Activated CD4-positive, alpha-beta T cell treated with anti-CD3 and anti-CD28 coated beads, Interleukin-2, Interleukin-4, amounts not matched to agents 100 ng/mL and 50 ng/mL, durations not matched to agents 16 hours and 8 hours (primary cell): ENCODE results near the gene GMDS.

Source experiments
- DNase-seq: peaks from one replicate; pipeline ENCODE4 v3.0.0-alpha.2; 2020; ENCODE audit warnings: low spot score

GMDS gene

DNA sequence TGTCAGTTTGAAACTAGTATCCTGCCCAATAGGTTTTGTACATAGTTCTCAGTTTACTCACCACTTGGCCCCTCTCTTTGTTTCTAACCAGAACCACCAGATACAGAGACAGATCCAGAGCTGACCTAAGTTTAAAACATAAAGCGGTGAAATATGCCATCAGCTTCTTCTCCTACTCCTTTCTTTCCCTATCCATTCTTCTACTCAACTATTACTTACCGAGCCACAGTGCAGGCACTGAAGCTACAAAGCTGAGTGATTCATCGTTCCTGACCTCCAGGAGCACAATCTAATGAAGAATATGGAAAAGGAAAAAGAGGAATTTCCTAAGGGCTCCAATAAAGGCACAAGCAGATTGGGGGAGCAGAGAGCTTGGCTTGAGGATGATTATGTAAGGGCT lies 349.7 kb downstream of the GMDS start:
- DNase-seq = no peak

DNA sequence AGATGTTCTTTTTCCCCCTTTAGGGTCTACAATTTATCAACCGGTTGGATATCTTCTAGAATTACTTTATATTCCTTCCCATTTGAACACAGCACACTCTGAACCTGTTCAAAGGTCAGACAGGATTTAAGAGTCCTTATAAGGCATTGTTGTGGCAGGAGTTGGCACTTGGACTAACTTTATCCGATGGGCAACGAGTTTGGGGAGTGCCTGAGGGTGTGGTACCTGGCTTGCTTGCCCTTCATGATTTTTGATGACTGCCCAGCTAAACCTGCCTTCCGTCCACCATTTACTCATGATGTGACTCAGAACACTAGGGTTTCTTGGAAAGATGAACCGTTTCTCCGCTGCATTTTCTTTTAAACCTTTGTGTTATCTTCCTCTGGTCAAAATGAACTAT lies 350.5 kb downstream of the GMDS start:
- no peak for DNase-seq

DNA sequence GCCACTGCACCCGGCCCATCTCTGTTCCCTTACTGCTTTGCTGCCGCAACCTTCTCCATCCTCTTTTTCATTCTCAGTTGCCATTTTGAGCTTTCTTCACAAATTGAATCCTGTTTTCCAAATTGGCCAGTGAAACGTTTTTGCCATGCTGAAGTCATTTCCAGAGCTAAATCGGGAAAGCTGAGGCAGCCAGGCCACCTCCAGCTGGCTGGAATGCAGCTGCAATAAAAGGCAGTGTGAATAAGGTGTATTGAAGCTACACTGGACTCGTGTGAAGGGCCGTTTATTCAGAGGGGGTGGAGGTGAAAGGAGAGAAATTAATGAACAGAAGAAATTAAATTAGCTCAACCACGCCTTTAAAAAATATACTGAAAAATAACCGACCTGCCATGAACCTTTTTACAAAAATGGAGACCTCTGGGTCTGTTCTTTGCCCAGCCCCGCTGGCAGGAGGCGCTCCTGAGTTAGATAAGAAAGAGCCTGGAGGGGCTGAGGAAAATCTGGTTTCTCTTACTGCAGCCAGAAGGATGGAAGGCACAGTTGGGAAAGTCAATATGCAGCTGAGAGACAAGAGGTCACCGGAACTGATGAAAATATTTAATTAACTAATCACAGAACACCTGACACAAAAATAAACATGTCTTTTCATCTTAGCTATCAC lies 351.8 kb downstream of the GMDS start:
- no peak for DNase-seq

DNA sequence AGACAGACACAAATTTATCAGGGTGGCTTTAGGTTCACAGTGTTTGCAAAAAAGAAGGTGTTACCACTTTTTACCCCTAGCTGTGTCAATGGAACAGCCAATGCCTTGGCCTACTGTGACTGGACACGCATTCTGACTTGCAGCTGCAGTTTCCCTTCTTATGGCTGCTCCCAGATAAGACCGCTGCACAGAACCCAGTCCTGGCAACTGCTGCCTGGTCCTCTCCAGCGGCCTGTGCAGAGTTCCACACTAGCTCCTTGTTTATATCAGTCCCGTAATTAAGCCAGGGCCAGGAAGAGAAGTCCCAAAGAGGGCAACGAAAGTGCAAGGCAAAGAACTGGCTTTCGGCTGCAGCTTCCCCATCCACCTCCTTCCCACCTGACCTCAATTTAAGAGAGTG lies 352.7 kb downstream of the GMDS start:
- DNase-seq = no peak

DNA sequence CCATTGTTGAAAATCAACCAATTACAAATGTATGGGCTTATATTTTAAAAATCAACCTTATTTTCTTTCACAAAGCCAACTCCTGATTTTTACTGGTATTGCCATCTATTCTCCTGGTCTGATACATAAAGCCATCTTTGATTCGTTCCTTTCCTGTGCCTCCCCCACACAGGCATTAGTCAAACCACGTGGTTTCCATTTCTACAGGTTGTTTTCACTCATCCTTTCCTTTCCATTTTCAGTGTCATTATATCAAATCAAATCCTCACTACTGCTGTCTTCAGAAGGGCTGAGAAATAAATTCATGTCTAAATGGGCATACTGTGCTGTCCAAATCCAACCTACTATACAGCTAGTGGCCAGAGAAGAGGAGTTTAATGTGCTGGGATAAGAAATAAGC lies 354.4 kb downstream of the GMDS start:
- DNase-seq = no peak

DNA sequence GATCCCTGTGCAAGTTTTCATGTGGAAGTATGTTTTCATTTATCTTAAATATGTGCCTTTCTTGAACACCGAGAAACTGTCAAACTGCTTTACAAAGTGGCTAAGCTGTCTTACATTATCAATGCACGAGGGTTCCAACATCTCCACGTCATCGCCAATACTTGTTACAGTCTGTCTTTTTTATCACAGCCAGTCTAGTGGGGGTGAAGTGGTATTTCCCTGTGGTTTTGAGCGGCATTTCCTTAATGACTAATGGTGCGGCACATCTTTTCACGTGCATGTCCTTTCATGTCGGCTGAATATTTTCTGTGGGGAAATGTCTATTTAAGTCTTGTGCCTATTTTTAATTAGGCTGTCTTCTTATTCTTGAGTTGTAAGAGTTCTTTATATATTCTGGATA lies 355.3 kb downstream of the GMDS start:
- no peak for DNase-seq

DNA sequence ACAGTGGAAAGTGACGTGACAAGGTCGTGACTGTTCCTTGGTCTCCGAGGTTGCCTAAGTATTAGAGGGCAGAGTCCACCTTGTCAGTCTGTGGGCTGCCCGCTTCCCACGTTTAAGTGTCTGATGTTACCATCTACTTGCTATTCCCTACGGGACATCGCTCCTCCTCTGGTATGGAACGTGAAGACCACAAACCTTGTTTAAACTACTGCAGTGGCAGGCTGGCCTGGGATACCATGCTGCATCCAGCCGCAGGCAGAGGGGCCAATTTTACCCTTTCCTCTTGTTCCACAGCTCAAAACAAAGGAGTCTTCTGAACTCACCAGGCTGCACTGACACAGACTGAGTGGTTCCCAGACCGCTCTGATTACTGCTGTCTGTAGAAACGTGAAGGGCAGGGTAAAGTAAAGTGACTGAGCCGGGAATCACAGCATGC lies 359.8 kb downstream of the GMDS start:
- DNase-seq = no peak

DNA sequence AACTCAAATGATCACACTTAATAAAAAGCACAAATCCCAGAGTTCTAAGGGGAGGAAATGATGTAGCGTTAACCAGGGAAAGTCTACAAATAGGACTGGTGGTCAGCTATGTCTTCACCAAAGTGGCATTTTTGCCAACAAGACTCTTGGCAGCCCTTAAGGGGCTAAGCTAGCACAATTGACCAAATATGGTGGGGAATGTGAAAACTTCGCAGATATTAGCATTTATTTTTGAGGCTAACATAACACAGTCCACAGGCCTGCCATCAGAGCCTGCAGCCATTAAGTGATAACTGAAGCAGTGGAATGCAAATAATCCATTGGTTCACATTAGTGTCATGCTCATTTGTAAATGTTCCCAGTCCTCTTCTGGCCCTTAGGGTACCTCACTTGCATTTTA lies 361.1 kb downstream of the GMDS start:
- no peak for DNase-seq

DNA sequence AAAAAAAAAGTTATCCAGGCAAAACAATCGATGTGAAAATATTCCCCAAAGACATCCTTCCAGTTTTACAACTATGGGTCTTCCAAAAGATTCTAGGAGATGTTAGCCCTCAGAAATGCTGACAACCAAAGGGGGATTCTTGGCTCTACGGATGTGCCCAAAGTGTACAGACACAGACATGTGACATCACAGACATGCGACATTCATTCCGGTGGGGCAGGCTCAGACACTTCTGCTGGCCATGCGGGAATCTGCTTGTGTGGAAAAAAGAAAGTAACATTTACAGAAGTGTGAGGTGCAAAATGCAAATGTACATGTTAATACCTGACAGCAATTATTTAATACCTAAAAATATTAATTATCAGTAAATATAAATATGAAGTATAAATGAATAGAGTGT lies 367.1 kb downstream of the GMDS start:
- DNase-seq = no peak

DNA sequence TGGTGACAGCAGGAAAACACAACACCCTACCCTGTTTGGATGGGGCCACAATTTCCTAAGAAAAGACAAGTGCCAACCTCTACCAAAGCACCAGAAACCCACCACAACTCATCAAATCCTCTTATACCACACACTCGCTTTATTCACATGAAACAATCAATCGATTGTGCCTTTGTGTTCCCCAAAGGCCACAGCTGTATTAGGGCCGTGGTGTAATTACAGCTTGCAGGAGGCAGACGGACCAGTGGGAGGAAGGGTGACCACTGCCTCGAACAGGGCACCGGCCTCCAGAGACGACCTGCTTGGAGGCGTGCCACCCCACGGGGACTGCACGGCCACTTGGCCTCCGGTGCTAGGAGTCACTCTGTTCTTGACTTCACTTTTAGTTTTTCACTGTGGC lies 371.6 kb downstream of the GMDS start:
- DNase-seq = no peak

DNA sequence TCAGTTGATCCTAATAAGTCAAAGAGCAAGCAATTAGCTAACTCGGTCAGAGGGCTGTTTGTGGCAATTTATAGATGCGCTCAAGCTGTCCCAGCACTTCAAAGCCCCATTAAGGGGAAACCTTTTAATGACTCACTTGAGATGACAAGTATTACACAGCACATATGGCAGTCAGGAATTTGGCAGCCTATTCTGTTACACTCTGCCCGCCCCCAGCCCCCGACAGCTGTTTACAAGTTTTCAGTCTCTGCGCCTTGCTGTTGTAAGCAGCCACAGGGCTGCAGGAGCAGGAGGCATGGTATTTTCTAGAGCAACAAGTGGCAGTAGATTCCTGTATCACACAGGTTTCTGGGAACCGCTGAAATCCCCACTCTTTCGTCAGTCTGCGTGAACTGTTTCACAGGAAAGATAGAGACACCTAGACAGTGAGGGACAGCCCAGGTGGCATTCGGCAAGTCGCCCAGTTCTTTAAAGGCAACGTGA lies 372.7 kb downstream of the GMDS start:
- no peak for DNase-seq

DNA sequence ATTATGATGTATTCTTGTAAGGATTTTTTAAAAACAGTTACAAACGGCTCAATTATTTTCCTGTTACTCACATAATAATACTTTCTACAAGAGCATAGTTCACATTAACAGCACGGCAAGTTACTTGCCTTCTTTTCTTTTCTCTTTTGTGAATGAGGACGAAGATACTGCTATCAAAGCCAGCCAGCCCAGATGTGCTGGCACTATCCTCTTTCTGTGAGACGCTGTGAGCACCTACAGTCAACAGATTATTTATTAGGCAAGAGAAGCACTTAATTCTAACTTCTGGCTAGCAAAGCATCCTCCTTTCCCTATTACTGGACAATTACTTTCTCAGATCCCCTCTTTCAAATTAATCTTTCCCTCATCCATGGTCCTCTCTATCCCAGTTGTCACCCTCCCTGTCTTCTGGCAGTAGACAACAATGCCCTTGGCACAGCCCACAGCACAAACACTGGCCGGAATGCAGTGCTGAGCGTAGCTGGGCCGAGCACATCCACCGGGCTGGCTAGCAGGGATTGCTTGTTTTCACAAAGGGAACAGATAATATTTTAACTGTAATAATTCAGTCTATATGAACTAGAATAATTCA lies 373.6 kb downstream of the GMDS start:
- no peak for DNase-seq

DNA sequence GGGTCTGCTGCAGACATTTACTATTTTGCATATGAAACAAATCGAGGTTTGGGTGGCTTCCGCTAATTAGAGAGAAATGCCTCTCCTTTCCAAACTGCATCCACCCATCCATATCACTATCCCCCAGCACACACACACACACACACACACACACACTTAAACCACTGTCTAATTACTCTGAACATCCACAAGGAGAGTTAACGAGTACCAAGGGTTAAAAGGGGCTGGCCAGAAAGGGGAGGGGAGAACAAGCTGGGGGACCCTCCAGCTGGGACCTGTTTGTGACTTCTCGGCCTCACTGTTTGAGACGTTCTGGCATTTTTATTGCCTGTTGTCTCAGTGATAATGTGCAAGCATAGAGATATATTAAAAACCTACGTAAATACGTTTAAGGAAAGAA lies 374.5 kb downstream of the GMDS start:
- no peak for DNase-seq

DNA sequence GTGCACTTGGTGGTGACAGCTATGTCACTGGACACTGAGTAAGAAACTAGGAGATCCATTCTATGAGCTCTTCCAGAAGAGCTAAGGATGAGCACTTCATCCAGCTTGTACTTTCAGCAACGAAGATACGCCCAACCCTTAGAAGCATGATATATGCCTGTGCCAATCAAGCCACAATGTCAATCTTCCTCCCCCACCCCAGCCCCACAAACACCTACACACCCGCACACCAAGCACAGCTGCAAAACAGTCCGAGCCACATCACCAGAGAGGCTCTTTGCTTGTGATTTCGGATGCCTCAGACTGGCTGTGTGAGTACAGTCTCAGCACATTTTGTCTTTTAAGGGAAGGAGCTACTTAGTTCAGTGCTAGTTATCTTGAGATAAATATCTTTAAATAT lies 375.2 kb downstream of the GMDS start:
- no peak for DNase-seq

DNA sequence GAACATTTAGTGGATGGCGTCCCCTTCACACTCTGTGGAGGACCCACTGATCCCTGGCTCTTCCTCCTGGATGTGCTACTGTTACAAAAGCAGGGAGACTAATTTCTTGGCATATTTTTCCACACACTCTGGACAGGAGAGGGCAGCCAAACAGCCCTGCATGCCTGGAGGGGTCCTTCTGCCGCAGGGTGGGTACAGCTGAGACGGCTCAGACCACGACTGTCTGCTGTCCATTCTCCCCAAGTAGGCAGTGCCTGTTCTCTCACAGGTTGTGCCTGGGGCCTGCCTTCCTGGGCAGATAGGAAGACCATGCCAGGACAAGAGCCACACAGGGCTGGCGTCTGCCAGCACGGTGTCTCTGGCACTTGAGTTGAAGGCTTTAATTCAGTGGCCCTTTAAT lies 375.6 kb downstream of the GMDS start:
- no peak for DNase-seq

DNA sequence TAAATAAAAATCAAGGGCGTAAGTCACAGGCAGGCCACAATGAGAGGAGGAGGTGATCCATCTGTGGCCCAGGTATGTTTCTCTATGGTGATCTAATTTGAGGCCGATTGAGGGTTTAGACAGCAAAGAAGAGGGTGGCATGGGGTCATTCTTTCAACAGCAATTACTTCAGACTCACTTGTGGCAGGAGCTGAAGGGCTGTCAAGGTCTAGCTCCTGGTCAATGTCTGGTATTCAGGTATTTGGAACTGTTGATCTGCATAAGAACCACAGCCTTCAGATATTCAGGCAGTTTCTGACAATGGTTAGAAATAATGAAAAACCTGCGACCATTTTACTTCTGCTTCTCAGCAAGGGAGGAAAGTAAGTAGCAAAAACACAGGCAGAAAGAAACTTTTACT lies 376.1 kb downstream of the GMDS start:
- DNase-seq = no peak

DNA sequence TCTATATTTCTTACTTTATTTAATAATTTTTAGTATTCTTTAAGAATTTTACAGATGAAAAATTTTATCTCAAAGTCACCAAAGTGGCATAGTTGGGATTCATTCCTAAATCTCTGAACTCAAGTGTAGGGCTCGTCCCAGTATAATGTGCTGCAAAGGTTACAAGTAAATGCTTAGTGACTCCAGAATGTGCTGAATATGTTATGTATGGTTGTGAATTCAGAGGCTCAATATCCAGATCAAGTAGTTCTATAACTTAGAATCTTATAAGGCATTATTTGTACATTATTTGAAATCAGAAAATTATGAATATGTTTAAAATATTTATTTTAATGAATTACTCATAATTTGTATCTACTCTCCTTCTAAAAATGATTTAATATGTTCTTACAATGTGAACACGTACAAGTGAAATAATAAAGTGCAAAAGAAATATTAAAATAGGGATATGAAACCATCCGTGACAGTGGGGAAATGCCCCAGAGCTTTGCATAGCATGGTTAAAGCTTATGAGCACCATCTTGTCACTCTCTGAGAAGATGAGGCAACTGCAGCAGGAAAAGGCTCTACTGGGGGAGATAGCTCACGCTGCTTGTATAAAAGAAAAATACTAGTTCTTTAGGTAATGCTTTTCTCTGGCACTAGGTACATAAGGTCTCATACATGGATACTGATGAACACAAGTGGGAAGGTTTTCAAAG lies 376.7 kb downstream of the GMDS start:
- DNase-seq = no peak

DNA sequence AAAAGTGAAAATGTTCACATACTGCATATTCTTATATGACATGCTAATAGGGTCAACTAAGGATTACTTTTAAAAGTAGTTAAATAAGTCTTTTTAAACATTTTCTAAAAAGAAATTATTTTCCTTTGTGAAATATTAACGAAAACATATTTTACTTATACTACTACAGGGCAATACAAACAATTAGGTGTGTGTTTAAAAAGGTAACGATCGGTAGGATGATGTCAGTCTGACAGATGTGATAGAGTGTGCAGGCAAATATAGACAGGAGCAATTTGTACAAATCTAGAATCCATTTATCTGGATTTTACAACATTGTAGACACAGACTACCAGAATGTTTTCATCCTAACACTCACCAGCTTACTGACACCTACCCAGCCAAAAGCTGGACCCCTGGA lies 378.2 kb downstream of the GMDS start:
- no peak for DNase-seq

DNA sequence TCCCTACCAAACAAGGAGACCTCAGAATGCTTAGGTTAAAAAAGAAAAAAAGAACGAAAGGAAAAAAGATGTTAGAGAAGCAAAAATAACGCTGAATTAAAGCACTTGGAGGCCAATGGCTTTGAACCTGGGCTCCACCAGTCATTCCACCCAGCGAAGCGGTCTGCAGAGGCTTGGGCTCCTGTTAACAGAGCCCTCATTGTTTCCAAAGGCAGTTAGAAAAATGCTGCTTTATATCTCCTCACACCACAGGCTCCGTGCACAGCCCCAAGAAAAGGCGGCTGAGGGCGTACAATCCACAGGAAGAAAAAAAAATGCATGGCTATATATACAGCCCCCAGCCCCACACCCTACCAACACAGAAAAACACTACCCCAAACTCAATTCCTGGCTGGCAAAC lies 379.8 kb downstream of the GMDS start:
- DNase-seq = no peak

DNA sequence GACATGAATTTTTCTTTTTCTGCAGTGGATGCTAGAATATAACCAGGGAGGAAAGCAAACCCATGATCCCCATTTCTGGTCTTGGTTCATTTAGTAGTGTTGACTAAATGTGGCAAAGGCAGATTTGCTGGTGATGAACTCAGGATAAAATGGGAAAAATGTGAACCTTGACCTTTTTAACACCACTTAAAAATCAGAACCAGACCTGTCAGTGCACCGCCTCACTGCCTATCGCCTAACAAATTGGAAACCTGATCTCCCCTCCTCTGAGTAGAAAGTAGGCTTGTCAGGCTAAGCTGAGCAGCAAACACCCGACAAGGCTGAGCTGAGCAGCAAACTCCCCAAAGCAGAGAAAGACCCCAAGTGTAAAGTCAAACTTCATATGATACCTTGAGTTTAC lies 380.9 kb downstream of the GMDS start:
- no peak for DNase-seq

DNA sequence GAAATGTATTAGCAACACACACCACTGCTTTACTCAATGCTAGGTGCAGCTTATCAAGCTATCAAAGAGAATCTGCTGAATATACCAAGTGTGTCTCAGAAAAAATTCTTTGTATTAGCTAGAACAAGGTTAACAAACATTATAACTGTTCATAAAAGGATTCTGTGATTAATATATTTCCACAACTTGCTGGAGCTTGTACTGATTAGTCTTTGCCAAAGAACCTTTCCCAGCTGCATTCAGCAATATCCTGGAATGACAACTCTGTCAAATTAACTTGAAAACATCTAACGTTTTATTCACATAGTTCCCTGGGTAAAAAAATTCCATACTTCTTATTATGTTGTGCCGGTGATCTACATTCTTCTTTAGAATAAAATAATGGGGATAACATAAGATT lies 383.0 kb downstream of the GMDS start:
- no peak for DNase-seq

DNA sequence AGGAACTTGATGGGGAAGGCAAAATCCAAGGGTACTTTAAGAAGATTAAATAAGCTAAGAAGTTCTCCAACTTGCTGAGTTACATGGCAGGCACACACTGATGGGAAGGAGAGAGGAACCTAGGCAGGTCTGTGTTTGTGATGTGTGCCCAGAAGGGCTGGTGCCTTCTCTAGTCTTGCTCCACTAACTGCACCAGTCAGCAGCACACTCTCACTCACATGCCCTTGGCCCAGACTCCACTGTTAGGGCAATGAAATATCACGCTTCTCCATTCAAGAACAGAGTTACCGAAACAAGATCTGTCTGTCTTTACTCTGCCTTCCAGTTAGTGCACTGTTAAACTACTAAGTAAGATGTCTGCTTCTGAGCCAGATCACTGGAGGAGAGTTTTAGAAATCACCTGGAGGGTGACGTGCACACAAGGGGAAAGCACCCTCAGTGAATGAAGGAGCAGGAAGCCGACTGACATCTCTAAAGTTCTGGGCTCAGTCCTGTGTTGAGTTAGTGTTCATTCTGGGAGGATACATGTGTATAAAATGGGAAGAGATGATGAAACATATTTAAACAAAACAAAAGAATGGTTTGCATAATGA lies 384.6 kb downstream of the GMDS start:
- no peak for DNase-seq

DNA sequence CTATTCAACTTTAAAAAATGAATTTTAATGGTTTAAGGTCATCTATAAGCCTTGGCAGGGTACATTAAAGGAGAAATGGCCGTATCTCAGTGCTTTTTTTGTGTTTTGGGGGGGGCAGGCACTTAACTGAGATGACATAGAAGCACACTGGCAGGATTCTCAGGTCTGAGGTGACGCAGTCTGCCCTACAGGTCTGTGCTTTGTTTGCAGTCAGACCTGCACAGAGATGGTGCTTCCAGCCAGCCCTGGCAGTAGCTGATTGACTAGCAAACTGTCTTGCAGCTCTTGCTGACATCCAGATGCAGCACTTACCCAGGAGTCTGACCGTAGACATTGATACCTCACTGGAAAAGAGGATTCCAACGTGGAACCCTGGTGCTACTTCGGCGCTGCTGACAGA lies 386.5 kb downstream of the GMDS start:
- no peak for DNase-seq
